Lung (tissue), 12 donors: ENCODE data around the gene PHKG1. TPM values are rescaled to one million over a fixed set of nuclear protein-coding genes. Genes with fewer than 3 reads are reported as not detected.
"Not testable (repeated sequence)": the region's sequence is repeated elsewhere in the genome, so short reads cannot be mapped to it uniquely, and the experiment has no call there.

ENCODE experiments used
- ATAC-seq: fragments of 200-7000 bp; cut with Tn5 transposase; one replicate; pipeline ENCODE4 v1.9.1; 2020; ENCODE audit warnings: moderate number of reproducible peaks; ENCODE audit not compliant: insufficient read depth, low FRiP score
- DNase-seq, 3 donors: peaks; one replicate each; pipeline ENCODE4 v3.0.0-alpha.2; 2013 to 2017
- H3K27ac ChIP-seq, 2 donors: one replicate each; pipeline ENCODE4 v1.5.1; 2013; ENCODE audit warnings: mild to moderate bottlenecking in 2 of 2, moderate library complexity in 2 of 2, control low read depth in 1 of 2, inconsistent platforms in 1 of 2, low read depth in 1 of 2, low read length in 1 of 2
- H3K27me3 ChIP-seq, 3 donors: one replicate each; pipeline ENCODE4 v1.5.1; 2013; ENCODE audit warnings: low read length in 2 of 3; ENCODE audit not compliant: control insufficient read depth in 3 of 3, insufficient read depth in 3 of 3
- H3K36me3 ChIP-seq, 4 donors: one replicate each; pipeline ENCODE4 v1.5.1; 2013; ENCODE audit warnings: low read length in 4 of 4, mild to moderate bottlenecking in 1 of 4, moderate library complexity in 1 of 4; ENCODE audit not compliant: control insufficient read depth in 4 of 4, insufficient read depth in 4 of 4
- H3K4me1 ChIP-seq, 5 donors: one replicate each; pipeline ENCODE4 v1.5.1; 2013; ENCODE audit warnings: low read length in 5 of 5, mild to moderate bottlenecking in 2 of 5, moderate library complexity in 1 of 5; ENCODE audit not compliant: control insufficient read depth in 5 of 5, insufficient read depth in 5 of 5
- H3K4me3 ChIP-seq: one replicate; pipeline ENCODE4 v1.5.1; 2013; ENCODE audit warnings: mild to moderate bottlenecking, control low read depth, moderate library complexity
- H3K9ac ChIP-seq, 2 donors: one replicate each; pipeline ENCODE4 v1.5.1; 2013; ENCODE audit warnings: low read length in 2 of 2, control low read depth in 1 of 2; ENCODE audit not compliant: insufficient read depth in 1 of 2
- H3K9me3 ChIP-seq, 4 donors: one replicate each; pipeline ENCODE4 v1.5.1; 2013; ENCODE audit warnings: low read length in 3 of 4, mild to moderate bottlenecking in 1 of 4, moderate library complexity in 1 of 4; ENCODE audit not compliant: control insufficient read depth in 4 of 4, insufficient read depth in 3 of 4
- CTCF ChIP-seq: IDR thresholded peaks from 2 replicates; pipeline ENCODE4 v1.5.1; 2012; ENCODE audit warnings: mild to moderate bottlenecking; ENCODE audit errors: control extremely low read depth, extremely low read depth
- WGBS, 2 donors: extraction: QIAGEN DNeasy Blood & Tissue Kit; methylation state at CpG; one replicate each; pipeline ENCODE4 v1.1.7; 2013; 5-methylcytosine and 5-hydroxymethylcytosine counted together
- polyA plus RNA-seq, 2 donors: library from polyadenylated mRNA; stranded (reverse); fragments of 200-250 nt; gene quantifications; one replicate each; pipeline ENCODE4 v1.2.1, GENCODE V29; 2013
- total RNA-seq, 2 donors: library from RNA; depleted of rRNA in 1 of 2; stranded (reverse); fragments of >200 nt in 1 of 2; gene quantifications; one replicate each; pipeline ENCODE4 v1.2.1, GENCODE V29; 2014 to 2021
- donor health status: control.
- donor health status: control.
- donor health status: Bipolar disorder and iron deficiency.
- donor health status: healthy.
- donor health status: DM: yes; HTN: yes; CAD: no.

PHKG1 gene
- total and polyA plus RNA-seq, 4 donors, result 0.71 to 1.8 (median 1.3) TPM

- Histone ChIP-seq H3K4me3 (no peak overlapping the region), H3K9ac (no peak overlapping the region), H3K36me3 (peaks cover 0 to 4% (median under 1%) of the 10 kb centered on the region in 4 donors), H3K9me3 (no peaks in the 10 kb centered on the region), H3K27ac (peak overlapping the region in 1 of 2 donors; percentile 60), H3K27me3 (no peaks in the 10 kb centered on the region), H3K4me1 (peaks cover 0 to 24% (median 7%) of the 10 kb centered on the region in 5 donors)
- DNase-seq (peak; percentile 66 to 88 (median 83)), ATAC-seq (no peak)
- no peak for TF ChIP-seq CTCF
- 42 to 65% methylated on average over 5 of the region's 5 CpGs for WGBS, 2 donors
Observed at GRCh38 chr7:56046721-56047445, 45.9 kb downstream of the PHKG1 start.

GRCh38 chr7:56045758-56046157 is 47.0 kb downstream of the PHKG1 start:
- not testable (repeated sequence) for H3K9me3 ChIP-seq, H3K36me3 ChIP-seq, H3K4me3 ChIP-seq, ATAC-seq, H3K27ac ChIP-seq, H3K9ac ChIP-seq, H3K27me3 ChIP-seq, DNase-seq
- H3K4me1 ChIP-seq, result peaks cover 0 to 24% (median 8%) of the 10 kb centered on the region in 5 donors
- WGBS, 2 donors, result 84 to 94% methylated on average over 2 of the region's 2 CpGs

GRCh38 chr7:56040730-56041129 is 52.0 kb downstream of the PHKG1 start:
- no peak for ATAC-seq
- no peak for DNase-seq
- H3K27me3 ChIP-seq, result no peaks in the 10 kb centered on the region
- TF ChIP-seq CTCF, result no peak
- no peak overlapping the region for H3K27ac ChIP-seq
- H3K9ac ChIP-seq, result no peak overlapping the region
- H3K4me1 ChIP-seq, result peaks cover 0 to 2% (median 0%) of the 10 kb centered on the region in 5 donors
- H3K4me3 ChIP-seq, result no peak overlapping the region
- H3K9me3 ChIP-seq, result no peaks in the 10 kb centered on the region
- H3K36me3 ChIP-seq, result peaks cover 0 to 1% (median 0%) of the 10 kb centered on the region in 4 donors
- 83 to 87% methylated on average over 3 of the region's 3 CpGs for WGBS, 2 donors

DNA sequence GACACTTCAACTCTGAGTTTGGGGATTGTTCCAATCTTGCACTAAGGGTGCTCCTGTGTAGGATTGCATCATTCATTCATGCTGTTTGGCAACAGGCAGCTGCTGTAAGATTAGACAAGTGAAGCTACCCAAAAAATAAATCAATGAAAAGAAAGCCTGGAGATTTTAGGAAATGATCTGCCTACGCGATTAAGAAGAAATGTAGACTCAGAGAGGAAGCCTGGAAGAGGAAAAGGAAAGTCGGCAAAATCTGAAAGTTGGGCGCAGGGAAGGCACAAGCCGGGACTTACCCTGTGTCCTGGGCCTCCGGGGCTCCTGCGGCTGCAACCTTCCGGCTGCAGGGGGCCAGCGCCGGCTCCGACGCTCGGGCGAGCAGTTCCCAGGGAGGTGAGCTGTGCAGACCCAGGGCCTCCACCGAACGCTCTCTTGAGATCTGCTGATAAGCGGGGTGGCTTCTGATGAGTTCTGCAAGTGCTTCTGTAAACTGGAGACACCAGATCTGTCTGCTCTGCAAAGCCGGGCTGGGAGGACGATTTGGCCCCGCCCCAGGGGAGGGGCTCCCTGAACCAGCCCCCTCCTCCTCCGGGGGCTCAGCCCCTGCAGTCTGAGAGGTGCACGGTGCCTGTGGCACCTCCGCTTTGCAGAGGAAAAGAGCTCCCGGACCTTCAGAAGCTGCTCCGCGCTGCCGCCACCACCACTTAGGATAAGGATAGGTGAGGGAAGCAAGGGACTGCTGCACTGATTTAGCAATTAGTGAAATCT is 58.9 kb downstream of the PHKG1 start:
- H3K9ac ChIP-seq, result peak overlapping the region in 1 of 2 donors; percentile 65

DNA sequence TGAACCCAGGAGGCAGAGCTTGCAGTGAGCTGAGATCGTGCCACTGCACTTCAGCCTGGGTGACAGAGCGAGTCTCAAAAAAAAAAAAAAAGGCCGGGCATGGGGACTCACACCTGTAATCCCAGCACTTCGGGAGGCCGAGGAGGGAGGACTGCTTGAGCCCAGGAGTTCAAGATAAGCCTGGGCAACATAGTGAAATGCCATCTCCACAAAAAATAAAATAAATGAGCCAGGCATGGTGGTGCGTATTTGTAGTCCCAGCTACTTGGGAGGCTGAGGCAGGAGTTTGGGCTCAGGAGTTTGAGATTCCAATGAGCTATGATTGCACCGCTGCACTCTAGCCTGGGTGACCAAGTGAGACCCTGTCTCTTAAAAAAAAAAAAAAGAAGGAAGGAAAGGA is 60.2 kb downstream of the PHKG1 start:
- not testable (repeated sequence) for H3K27me3 ChIP-seq, H3K27ac ChIP-seq, H3K9ac ChIP-seq, H3K9me3 ChIP-seq, ATAC-seq, H3K4me1 ChIP-seq, DNase-seq, H3K4me3 ChIP-seq, H3K36me3 ChIP-seq
- 95 to 97% methylated on average over 7 of the region's 7 CpGs for WGBS, 2 donors

More for the DNA sequence above, 58.9 kb downstream of the PHKG1 start:
- WGBS, 2 donors, result 0 to 1% methylated on average over 26 to 27 of the region's 27 CpGs
- H3K4me3 ChIP-seq, result peak overlapping the region; percentile 65
- ATAC-seq (peak; percentile 69), DNase-seq (peak; percentile 66 to 69 (median 69))
- no peaks in the 10 kb centered on the region for H3K9me3 ChIP-seq
- TF ChIP-seq CTCF, result no peak
- H3K4me1 ChIP-seq, result no peaks in the 10 kb centered on the region
- peak overlapping the region in 1 of 2 donors; percentile 79 for H3K27ac ChIP-seq
- no peaks in the 10 kb centered on the region for H3K27me3 ChIP-seq
- H3K36me3 ChIP-seq, result peaks cover 0 to 1% (median 0%) of the 10 kb centered on the region in 4 donors
